ENCODE measurements around the gene NIPSNAP3A.
A peak's percentile ranks its signal among the peaks of the same experiment; 100 is the strongest.

The NIPSNAP3A gene

DNA sequence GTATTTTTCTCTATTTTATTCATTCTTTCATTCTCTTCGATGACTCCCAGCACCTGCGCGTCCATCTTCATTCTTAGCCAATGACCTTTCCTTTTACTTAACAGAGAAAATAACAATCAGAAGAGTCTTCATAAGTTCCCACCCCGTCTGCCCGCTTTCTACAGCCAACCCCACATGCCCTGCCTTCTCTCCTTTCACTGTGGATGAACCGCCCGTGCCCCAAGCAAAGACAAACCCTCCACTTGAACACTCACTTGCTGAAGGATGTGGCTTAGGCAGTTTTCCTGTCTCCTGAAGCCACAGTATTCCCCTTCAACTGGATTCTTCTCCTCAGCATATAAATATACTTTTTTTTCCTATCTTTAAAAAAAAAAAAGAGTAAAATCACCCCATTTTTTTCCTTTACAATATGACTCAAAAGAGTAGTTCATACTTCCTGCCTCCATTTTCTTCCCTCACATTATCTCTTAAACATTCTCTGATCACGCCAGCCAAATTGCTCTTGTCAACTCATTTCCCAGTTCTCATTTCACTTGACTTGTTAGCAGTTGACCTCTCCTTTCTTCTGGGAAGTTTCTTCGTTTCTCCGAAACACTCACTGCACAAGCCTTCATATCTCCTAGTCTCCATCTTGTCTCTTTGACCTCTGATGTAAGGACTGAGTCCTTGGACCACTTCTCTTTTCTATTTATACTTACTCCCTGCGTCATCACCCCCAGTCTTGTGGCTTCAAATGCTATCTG is 27.5 kb downstream of the NIPSNAP3A start:
- no peak for DNase-seq (ENCODE audit: low read depth in 2 of 2)

- DNase-seq (ENCODE audit: low read depth in 2 of 2) = no peak
Observed at GRCh38 chr9:104775574-104775936, 28.1 kb downstream of the NIPSNAP3A start.

- no peak for DNase-seq (ENCODE audit: low read depth in 2 of 2)
Observed at GRCh38 chr9:104775976-104776375, 28.5 kb downstream of the NIPSNAP3A start.

DNA sequence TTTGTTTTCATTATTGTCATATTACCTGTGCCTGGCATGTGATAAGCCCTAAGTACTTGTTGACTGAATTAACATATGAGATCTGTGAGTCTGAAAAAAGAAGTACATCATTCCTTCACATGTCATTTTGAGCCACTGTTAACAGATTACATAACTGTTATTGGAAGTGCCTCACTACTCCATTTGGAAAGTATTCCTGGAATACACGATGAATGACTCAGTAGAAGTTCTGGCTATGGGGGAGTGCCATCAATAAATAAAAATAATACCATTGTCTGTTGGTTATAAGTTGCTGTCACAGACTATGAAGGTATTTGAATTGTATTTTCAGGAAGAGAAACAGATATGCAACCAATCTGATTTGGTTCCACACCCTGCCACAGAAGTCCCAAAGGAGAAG is 29.3 kb downstream of the NIPSNAP3A start:
- no peak for DNase-seq (ENCODE audit: low read depth in 2 of 2)

DNA sequence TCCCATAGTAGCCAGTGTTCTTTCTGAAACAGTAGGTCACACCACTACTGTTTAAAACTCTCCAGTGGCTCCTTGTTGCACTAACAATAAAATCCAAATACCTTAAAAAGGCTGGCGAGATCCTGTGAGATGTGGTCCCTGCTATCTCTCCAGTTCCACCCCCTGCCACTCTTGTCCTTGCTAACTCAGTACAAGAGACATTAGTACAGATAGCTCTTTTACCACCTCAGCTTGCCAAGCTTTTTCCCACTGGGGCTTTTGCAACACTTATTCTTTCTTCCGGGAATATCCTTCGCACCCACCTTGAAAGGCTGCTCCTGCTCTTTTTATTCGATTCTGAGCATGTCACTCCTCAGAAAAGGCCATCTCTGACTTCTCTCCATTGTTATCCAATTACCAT is 31.3 kb downstream of the NIPSNAP3A start:
- no peak for DNase-seq (ENCODE audit: low read depth in 2 of 2)

- no peak for DNase-seq (ENCODE audit: low read depth in 2 of 2)
Observed at GRCh38 chr9:104779334-104779733, 31.9 kb downstream of the NIPSNAP3A start.

DNA sequence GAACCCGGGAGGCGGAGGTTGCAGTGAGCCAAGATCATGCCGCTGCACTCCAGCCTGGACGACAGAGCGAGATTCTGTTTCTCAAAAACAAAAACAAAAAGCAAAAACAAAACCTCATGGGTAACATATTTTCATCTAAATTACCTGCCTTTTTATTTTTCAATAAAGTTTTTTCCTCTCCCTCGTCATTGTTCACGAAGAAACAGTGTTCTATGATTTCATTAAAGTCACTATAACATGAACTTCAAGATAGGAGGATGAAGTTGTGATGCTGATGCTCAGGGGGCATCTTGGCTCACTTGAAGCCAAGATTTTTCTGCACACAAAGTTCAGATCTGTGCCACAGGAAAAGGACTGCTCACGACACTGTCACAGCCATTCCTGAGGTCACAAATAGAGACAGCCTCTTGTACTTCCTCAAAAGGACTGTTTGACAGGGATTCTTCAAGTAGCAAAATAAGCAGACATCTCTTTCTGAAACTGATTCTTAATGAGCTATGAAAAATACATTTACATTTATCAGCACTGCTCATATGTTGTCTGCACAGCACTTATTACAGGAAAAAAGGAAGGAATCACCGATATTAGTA is 32.6 kb downstream of the NIPSNAP3A start:
- DNase-seq (ENCODE audit: low read depth in 2 of 2) = no peak

- DNase-seq (ENCODE audit: low read depth in 2 of 2) = no peak
Observed at GRCh38 chr9:104780796-104781395, 33.4 kb downstream of the NIPSNAP3A start.

DNA sequence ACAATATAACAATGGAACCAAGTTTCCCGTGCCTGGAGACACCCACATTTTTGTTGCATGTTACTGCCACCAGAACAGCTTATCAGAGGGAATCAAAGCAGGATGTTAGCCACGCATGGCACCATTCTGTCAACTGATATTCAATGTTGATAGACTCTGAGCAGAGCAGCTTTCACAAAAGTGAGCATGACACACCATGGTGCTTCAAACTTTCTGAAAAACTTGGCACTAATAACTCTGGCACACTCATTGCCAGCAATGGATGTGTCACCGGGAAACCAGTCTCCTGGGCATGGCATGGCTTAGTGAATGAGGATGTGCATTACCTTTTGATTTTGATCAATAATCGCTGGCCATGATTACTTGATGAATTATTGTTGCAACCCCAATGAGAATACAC is 36.1 kb downstream of the NIPSNAP3A start:
- DNase-seq (ENCODE audit: low read depth in 2 of 2) = no peak

DNA sequence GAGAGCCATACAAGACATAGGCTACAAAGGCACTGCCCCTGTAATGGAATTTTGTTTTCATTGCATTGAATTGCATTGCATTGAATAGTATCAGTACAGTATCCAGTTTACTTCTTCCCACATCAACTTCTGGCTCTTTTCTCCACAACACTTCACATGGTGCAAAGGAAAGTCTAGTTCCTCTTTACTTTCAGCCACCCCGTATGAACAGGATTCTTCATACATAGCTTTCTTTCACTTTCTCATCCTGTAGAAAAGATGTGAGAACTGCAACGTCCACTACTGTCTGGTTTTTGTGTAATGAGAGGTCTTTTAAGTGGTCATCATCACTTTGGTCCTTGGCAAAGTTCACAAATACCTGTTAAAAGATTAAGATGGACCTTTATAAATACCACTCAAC is 36.6 kb downstream of the NIPSNAP3A start:
- DNase-seq (ENCODE audit: low read depth in 2 of 2) = no peak

GRCh38 chr9:104786293-104786692 is 38.8 kb downstream of the NIPSNAP3A start:
- no peak for DNase-seq (ENCODE audit: low read depth in 2 of 2)

DNA sequence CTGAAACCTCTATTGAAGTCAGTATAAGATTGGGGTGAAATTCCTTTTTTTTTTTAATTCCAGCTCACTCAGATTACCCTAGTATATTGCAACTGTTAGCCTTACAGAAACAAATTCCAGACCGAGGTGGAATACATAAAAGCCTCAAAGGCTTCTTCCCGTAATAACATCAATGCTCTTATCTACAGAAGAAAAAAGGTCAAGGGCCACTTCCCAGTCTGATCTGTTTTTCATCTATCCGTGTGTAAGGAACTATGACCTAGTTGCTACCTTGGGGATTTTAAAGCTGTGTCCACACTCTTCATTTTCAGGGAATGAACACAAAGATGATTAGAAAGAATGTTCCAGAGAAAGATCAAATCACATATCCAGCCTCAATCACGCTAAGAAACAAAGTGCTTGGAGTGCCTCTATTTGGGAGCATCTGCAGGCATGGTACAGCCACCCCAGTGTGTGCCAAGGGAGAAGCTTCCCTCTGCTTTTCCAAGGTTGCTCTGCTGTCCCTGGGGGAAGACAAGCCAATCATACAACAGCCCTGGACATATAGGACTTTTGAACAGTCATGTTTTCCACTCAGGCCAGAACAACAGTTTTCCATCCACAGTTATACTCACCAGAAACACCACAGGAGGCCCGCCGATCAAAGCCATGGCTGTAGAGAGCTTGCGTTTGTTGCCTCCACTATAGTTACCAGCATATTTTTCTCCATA is 40.0 kb downstream of the NIPSNAP3A start:
- DNase-seq (ENCODE audit: low read depth in 2 of 2) = no peak

DNA sequence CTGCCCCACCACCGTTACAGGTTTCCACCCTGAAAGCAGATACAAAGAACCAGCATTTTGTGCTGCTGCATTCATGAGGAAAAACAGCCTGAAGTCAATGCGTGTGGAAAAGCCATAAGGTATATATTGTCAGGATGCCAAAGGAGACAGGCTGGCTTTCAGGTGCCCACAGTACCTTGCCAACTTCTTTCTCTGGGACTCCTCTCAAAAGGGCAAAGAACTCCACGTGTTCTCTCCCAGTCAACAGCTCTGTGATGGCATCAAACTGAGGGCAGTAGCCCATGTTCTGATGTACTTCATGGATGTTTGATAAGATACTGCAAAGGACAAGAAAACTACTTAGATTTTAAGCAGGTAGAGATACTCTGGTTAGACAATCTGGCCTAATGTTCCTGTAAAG is 40.8 kb downstream of the NIPSNAP3A start:
- DNase-seq (ENCODE audit: low read depth in 2 of 2) = no peak

GRCh38 chr9:104794070-104794469 is 46.6 kb downstream of the NIPSNAP3A start:
- DNase-seq (ENCODE audit: low read depth in 2 of 2) = peak; percentile 1 to 4

DNA sequence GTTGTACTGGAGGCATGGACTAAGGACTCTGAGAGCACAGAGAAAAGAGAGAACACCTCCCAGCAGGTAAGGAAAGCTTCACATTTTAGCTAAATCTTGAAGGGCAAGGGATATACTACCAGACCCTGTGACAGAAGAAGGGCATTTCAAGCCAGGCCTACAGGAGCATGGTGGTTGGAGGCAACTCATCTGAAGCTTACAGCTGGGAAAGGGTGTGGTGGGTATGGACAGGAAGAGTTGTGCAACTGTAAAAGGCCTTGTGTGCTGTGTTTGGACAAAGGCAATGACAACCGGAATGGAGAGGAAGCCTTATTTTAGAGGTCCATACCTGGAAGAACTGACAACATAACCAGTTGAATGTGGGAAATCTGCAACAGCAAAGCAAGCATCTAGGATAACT is 47.6 kb downstream of the NIPSNAP3A start:
- no peak for DNase-seq (ENCODE audit: low read depth in 2 of 2)

- DNase-seq (ENCODE audit: low read depth in 2 of 2) = no peak
Observed at GRCh38 chr9:104795857-104796256, 48.4 kb downstream of the NIPSNAP3A start.

DNA sequence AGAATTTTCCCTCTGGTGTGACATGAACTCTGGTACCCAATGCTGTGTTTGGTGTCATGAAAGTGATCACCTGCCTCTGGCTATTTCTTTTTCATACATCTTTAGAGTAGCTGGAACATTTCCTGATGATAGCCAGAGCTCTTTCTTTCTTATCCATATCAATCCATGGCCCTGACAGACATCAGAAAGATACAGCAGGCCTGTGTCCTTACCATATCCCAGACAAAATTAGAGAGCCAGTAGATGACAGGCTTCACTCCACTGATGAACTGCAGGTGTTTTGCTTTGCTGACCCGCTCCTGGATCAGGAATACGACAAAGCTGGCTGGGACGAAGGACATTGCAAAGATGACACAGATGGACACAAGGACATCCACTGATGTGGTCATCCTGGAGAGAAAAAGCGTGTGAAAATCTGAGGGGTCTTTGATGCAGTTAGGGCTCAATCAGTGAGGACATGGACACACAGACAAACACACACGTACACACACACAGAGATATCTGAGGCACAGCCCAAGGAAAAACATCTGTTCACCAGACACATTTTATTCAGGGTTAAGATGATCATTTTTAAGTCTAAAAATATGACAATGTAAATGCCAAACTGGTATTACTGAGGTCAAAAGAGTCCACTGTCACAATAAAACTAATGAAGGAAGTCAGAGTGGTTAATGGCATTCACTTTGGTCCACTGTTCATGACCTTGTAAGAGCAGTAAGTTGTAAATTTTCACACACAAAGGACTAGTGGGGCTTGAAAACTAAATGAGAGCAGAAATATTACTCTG is 50.9 kb downstream of the NIPSNAP3A start:
- DNase-seq (ENCODE audit: low read depth in 2 of 2) = no peak

DNA sequence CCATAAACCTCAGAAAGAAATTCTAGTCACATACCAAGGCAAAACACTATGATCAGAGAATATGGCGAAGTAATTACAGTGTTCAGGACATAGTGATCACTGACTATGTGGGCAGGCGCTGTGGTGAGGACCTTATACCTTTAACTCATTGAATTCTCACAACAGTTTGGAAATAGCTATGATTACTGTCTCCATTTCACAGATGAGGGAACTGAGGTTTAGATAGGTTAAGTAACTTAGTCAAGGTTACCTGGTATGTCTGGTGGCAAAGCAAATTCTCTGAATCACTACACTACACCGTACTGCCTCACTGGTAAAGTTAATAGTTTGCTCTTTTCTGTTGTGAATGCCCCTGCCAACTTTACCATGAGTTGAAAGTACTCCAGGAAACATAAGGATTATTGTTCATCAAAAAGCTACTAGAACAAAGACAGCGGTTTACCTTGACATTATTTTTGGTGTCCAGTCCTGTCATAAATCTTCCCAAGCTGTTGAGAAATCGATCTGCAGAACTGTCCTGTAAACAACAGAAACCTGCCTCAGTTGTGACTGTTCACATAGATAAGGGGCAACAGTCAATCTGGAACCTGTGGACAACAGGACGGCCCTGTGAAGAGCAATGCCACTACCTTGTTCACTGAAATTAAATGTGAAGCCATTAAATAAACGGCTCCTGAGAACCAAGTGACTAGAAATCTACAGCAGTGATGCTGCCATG is 52.7 kb downstream of the NIPSNAP3A start:
- DNase-seq (ENCODE audit: low read depth in 2 of 2) = no peak

GRCh38 chr9:104802110-104802509 is 54.6 kb downstream of the NIPSNAP3A start:
- DNase-seq (ENCODE audit: low read depth in 2 of 2) = no peak

GRCh38 chr9:104802906-104803305 is 55.4 kb downstream of the NIPSNAP3A start:
- no peak for DNase-seq (ENCODE audit: low read depth in 2 of 2)

DNA sequence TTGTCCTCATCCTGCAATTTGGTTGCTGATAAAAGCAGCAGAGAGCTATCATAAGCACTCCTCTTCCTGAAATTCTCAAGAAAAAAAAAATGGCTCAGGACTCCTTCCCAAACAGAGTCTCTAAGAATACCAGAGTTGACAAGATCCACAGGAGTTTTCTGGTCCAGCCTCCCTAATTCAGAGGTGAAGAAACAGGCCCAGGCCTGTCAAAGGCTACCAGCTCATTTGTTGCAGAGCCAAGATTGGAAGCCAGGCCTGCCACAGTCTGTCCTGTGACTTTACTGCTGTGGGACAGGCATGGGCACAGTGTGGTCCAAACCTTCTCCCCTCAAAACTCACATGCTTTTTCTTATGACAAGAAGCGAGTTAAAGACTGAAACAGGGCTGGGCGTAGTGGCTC is 58.0 kb downstream of the NIPSNAP3A start:
- no peak for DNase-seq (ENCODE audit: low read depth in 2 of 2)
